PC-3 (cell line): Measurements from ENCODE around the gene ERCC3.

Source experiments
- CTCF ChIP-seq: fragments of 300-600 bp; sonication (generic); conservative IDR thresholded peaks from 2 replicates; pipeline ENCODE4 v1.5.1; 2017; ENCODE audit warnings: antibody characterized with exemption, low read depth, mild to moderate bottlenecking, low read length
- EZH2 ChIP-seq: fragments of 300-600 bp; sonication (generic); IDR thresholded peaks from one replicate; pipeline ENCODE4 v1.6.1; 2017; ENCODE audit warnings: antibody characterized with exemption, mild to moderate bottlenecking, low read length; ENCODE audit not compliant: unreplicated experiment

- TF ChIP-seq CTCF (no peak), EZH2 (no peak)
Observed at GRCh38 chr2:127313406-127313805, 19.5 kb upstream of the ERCC3 start.
